ENCODE measurements around the gene GMPR2. TPM values are rescaled to one million over a fixed set of nuclear protein-coding genes. Genes with fewer than 3 reads are reported as not detected.

Gene GMPR2
- total and polyA plus RNA-seq, 2 of the 13 experiments (the other 11 are each of a cell fraction or from before 2014, with no cell fraction given): 210 to 273 TPM

- TF ChIP-seq, protein P1, sequence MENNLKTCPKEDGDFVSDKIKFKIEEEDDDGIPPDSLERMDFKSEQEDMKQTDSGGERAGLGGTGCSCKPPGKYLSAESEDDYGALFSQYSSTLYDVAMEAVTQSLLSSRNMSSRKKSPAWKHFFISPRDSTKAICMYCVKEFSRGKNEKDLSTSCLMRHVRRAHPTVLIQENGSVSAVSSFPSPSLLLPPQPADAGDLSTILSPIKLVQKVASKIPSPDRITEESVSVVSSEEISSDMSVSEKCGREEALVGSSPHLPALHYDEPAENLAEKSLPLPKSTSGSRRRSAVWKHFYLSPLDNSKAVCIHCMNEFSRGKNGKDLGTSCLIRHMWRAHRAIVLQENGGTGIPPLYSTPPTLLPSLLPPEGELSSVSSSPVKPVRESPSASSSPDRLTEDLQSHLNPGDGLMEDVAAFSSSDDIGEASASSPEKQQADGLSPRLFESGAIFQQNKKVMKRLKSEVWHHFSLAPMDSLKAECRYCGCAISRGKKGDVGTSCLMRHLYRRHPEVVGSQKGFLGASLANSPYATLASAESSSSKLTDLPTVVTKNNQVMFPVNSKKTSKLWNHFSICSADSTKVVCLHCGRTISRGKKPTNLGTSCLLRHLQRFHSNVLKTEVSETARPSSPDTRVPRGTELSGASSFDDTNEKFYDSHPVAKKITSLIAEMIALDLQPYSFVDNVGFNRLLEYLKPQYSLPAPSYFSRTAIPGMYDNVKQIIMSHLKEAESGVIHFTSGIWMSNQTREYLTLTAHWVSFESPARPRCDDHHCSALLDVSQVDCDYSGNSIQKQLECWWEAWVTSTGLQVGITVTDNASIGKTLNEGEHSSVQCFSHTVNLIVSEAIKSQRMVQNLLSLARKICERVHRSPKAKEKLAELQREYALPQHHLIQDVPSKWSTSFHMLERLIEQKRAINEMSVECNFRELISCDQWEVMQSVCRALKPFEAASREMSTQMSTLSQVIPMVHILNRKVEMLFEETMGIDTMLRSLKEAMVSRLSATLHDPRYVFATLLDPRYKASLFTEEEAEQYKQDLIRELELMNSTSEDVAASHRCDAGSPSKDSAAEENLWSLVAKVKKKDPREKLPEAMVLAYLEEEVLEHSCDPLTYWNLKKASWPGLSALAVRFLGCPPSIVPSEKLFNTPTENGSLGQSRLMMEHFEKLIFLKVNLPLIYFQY (CRISPR knock-in tag; IDR thresholded peaks at IDR 0.05; ENCODE audit: borderline replicate concordance): peak; percentile 99
- TF ChIP-seq, protein P2, sequence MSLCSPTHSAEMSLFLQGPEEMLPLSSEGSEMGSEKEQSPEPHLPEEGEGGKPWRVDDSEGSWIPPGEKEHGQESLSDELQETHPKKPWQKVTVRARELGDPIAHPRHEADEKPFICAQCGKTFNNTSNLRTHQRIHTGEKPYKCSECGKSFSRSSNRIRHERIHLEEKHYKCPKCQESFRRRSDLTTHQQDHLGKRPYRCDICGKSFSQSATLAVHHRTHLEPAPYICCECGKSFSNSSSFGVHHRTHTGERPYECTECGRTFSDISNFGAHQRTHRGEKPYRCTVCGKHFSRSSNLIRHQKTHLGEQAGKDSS (CRISPR knock-in tag; IDR thresholded peaks at IDR 0.05; ENCODE audit: borderline replicate concordance, low read depth): peak; percentile 99
- TF ChIP-seq, protein P3, sequence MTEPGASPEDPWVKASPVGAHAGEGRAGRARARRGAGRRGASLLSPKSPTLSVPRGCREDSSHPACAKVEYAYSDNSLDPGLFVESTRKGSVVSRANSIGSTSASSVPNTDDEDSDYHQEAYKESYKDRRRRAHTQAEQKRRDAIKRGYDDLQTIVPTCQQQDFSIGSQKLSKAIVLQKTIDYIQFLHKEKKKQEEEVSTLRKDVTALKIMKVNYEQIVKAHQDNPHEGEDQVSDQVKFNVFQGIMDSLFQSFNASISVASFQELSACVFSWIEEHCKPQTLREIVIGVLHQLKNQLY (CRISPR knock-in tag; IDR thresholded peaks at IDR 0.05): peak; percentile 92
- peak; percentile 97 for TF ChIP-seq SALL1 (CRISPR knock-in tag; IDR thresholded peaks at IDR 0.05)
- TF ChIP-seq HBP1 (CRISPR knock-in tag; IDR thresholded peaks at IDR 0.05; ENCODE audit: low read depth): peak; percentile 98
- TF ChIP-seq ZNF12 (CRISPR knock-in tag; IDR thresholded peaks at IDR 0.05): peak; percentile 86
- peak; percentile 80 for TF ChIP-seq ZNF143 (CRISPR knock-in tag; IDR thresholded peaks at IDR 0.05)
- peak; percentile 97 for TF ChIP-seq E2F2 (CRISPR knock-in tag; IDR thresholded peaks at IDR 0.05; ENCODE audit: borderline replicate concordance)
- peak; percentile 57; the same call in 1 of the 2 replicates for TF ChIP-seq TCF7 (IDR thresholded peaks at IDR 0.05; ENCODE audit: low read depth)
- TF ChIP-seq ZNF816 (CRISPR knock-in tag; IDR thresholded peaks at IDR 0.05; ENCODE audit: borderline replicate concordance): no peak
- peak; percentile 99 for TF ChIP-seq ZBTB25 (CRISPR knock-in tag; IDR thresholded peaks at IDR 0.05)
- no peak; the same call in 1 of the 2 replicates for TF ChIP-seq NR2F6 (IDR thresholded peaks at IDR 0.05)
- peak; percentile 86; the same call in 1 of the 2 replicates for TF ChIP-seq NR2F6 (CRISPR knock-in tag; IDR thresholded peaks at IDR 0.05)
- TF ChIP-seq TOPORS (CRISPR knock-in tag; IDR thresholded peaks at IDR 0.05): peak; percentile 99
- TF ChIP-seq ZNF775 (CRISPR knock-in tag; IDR thresholded peaks at IDR 0.05; ENCODE audit: borderline replicate concordance): peak; percentile 56; the same call in 1 of the 2 replicates
- TF ChIP-seq ZNF234 (CRISPR knock-in tag; conservative IDR thresholded peaks at IDR 0.05): peak; percentile 98
- TF ChIP-seq JUNB (CRISPR knock-in tag; IDR thresholded peaks at IDR 0.05; ENCODE audit: borderline replicate concordance): no peak
- peak; percentile 19; the same call in 1 of the 2 replicates for TF ChIP-seq KDM6A (CRISPR knock-in tag; IDR thresholded peaks at IDR 0.05; ENCODE audit: low read depth)
- TF ChIP-seq ZNF3 (CRISPR knock-in tag; IDR thresholded peaks at IDR 0.05): 0 out of 2 replicates have a peak, but pooled peaks have one; percentile 77
- no peak for TF ChIP-seq HDAC6 (IDR thresholded peaks at IDR 0.05; ENCODE audit: low read depth, low read length)
- TF ChIP-seq CBX1 (IDR thresholded peaks at IDR 0.05; ENCODE audit: low read depth): peak; percentile 98
These were observed 44.3 kb upstream of the GMPR2 start, which contains the start of gene IPO4 (continued) for GRCh38 chr14:24188251-24189058.
